Measurements from ENCODE around the gene RADIL. TPM values are rescaled to one million over a fixed set of nuclear protein-coding genes. Genes with fewer than 3 reads are reported as not detected.

The RADIL gene
- total and polyA plus RNA-seq, 9 of the 15 experiments (the other 6 are each of a cell fraction or from before 2014, with no cell fraction given), result 0.06 to 8.1 (median 1.9) TPM; not detected in 1

- TF ChIP-seq ARID4B (CRISPR knock-in tag; IDR thresholded peaks at IDR 0.05), result peak; percentile 10; the same call in 1 of the 2 replicates
These were observed 1.1 kb downstream of the RADIL start (continued) for GRCh38 chr7:4882169-4883032.

- Histone ChIP-seq H3K4me2 (ENCODE audit: insufficient read depth, low read length) (no peak overlapping the region), H3K36me3 (ENCODE audit: control insufficient read depth, insufficient read depth, low read length) (peaks cover 17% of the 10 kb centered on the region; the same call in 1 of the 3 replicates), H3K27ac (ENCODE audit: extremely low read depth, low read depth, low read length) (no peak overlapping the region), H3K4me1 (replicated peaks in 1 of 2; ENCODE audit: control insufficient read depth in 2 of 2, insufficient read depth in 2 of 2, low read length in 2 of 2) (peaks cover 9 to 18% of the 10 kb centered on the region in 2 experiments), H3K27me3 (ENCODE audit: control insufficient read depth in 2 of 2, insufficient read depth in 2 of 2, low read length in 2 of 2) (no peaks in the 10 kb centered on the region), H3K79me2 (ENCODE audit: control insufficient read depth, insufficient read depth, low read length) (peaks cover 4% of the 10 kb centered on the region; the same call in 2 of the 3 replicates), H4K20me1 (replicated peaks; ENCODE audit: control insufficient read depth, insufficient read depth, low read length) (no peaks in the 10 kb centered on the region), H3K9ac (ENCODE audit: insufficient read depth in 1 of 2, low read depth in 2 of 2, low read length in 2 of 2) (peak overlapping the region in 1 of 2 experiments; percentile 26; a peak in 1 of 4 replicates), H2AFZ (ENCODE audit: low read depth, low read length) (no peak overlapping the region), H3K4me3 (no peak overlapping the region), H3K9me3 (replicated peaks; ENCODE audit: control insufficient read depth, insufficient read depth, low read depth, low read length) (no peaks in the 10 kb centered on the region; the same call in 1 of the 2 replicates), H3K9me1 (ENCODE audit: control insufficient read depth, insufficient read depth, low read length) (no peaks in the 10 kb centered on the region)
- ChIA-PET CTCF (ENCODE audit: low intra/inter-chr PET ratio) (interaction anchor here (0.8 kb wide), 1 partner anchor 859 kb away, joined by 4 read pairs; no protein-coding TSS in a partner anchor), POLR2A (no interaction called here)
- TF ChIP-seq ELF1 (tag; IDR thresholded peaks at IDR 0.05), result no peak
- FAIRE-seq, result no peak
- WGBS (ENCODE audit: insufficient coverage, low coverage, missing lambda C conversion rate), result 49% methylated on average over 8 of the region's 10 CpGs
- intact Hi-C loops (cut with micrococcal nuclease), result loop anchor here (10.0 kb wide), 2 partner anchors 85 to 265 kb away; no protein-coding TSS in a partner anchor
- no TSS peak for BruUV-seq (replicated peaks)
- in situ Hi-C loops (cut with MboI), result no loop called here
- no peak for DNase-seq (ENCODE audit: extremely low read depth in 1 of 4, low spot score in 3 of 4)
- ATAC-seq, result no peak
These were observed 3.3 kb downstream of the RADIL start for GRCh38 chr7:4880218-4880617.
